Spleen (tissue), 11 donors: ENCODE results near the gene EFS. TPM values are rescaled to one million over a fixed set of nuclear protein-coding genes. Genes with fewer than 3 reads are reported as not detected.

Experiments
- DNase-seq: peaks from one replicate; pipeline ENCODE4 v3.0.0-alpha.2; 2020
- H3K27ac ChIP-seq, 8 donors: fragments of 200-600 bp; sonication (generic) in 7 of 8; 1 replicate in 4 of 8; 2 replicates in 4 of 8; pipeline versions ENCODE4 v1.5.0 to v1.8.0; 2016 to 2021; ENCODE audit warnings: inconsistent platforms in 4 of 8, mild to moderate bottlenecking in 4 of 8, moderate library complexity in 1 of 8
- H3K27me3 ChIP-seq, 7 donors: fragments of 200-600 bp; sonication (generic) in 6 of 7; replicated peaks in 1 of 7; 1 replicate in 4 of 7; 2 replicates in 3 of 7; pipeline versions ENCODE4 v1.5.0 to v1.8.0; 2016 to 2021; ENCODE audit warnings: inconsistent platforms in 3 of 7, mild to moderate bottlenecking in 1 of 7
- H3K36me3 ChIP-seq, 6 donors: fragments of 200-600 bp; sonication (generic) in 5 of 6; 1 replicate in 4 of 6; 2 replicates in 2 of 6; pipeline versions ENCODE4 v1.5.0 to v1.8.0; 2016 to 2021; ENCODE audit warnings: inconsistent platforms in 2 of 6
- H3K4me1 ChIP-seq, 6 donors: fragments of 200-600 bp; sonication (generic) in 5 of 6; 1 replicate in 3 of 6; 2 replicates in 3 of 6; pipeline versions ENCODE4 v1.5.0 to v1.8.0; 2016 to 2021; ENCODE audit warnings: inconsistent platforms in 3 of 6
- H3K4me3 ChIP-seq, 8 donors: fragments of 200-600 bp; sonication (generic) in 7 of 8; 1 replicate in 4 of 8; 2 replicates in 4 of 8; pipeline versions ENCODE4 v1.5.0 to v1.8.0; 2016 to 2021; ENCODE audit warnings: inconsistent platforms in 4 of 8, mild to moderate bottlenecking in 4 of 8, moderate library complexity in 2 of 8
- H3K9me3 ChIP-seq, 8 donors: fragments of 200-600 bp; sonication (generic) in 7 of 8; 1 replicate in 4 of 8; 2 replicates in 4 of 8; pipeline versions ENCODE4 v1.5.0 to v1.8.0; 2016 to 2021; ENCODE audit warnings: inconsistent platforms in 4 of 8
- POLR2A ChIP-seq, 3 donors: fragments of 450-650 bp; IDR thresholded peaks; one replicate each; pipeline ENCODE4 v1.5.1; 2017; ENCODE audit warnings: antibody characterized with exemption in 3 of 3, mild to moderate bottlenecking in 1 of 3
- POLR2AphosphoS5 ChIP-seq, 3 donors: sonication (generic); formaldehyde crosslinking; IDR thresholded peaks; one replicate each; pipeline ENCODE4 v1.5.1; 2017; ENCODE audit warnings: antibody characterized with exemption in 3 of 3
- WGBS, 5 donors: extraction: QIAGEN DNeasy Blood & Tissue Kit in 3 of 5; methylation state at CpG; one replicate each; pipeline versions ENCODE4 v1.1.5 to v1.1.7; 2013 to 2018; 5-methylcytosine and 5-hydroxymethylcytosine counted together
- intact Hi-C: fragments of 100-400 bp; cut with DNase I; formaldehyde crosslinking; loops from one replicate; pipeline ENCODE4 v1.15.0; 2023; ENCODE audit warnings: low total_unique reads
- polyA plus RNA-seq, 3 donors: library from polyadenylated mRNA; stranded (reverse); fragments of 200-250 nt; gene quantifications; one replicate each; pipeline ENCODE4 v1.2.1, GENCODE V29; 2013
- total RNA-seq, 7 donors: library from RNA; depleted of rRNA in 3 of 7; stranded (reverse); fragments of >200 nt in 3 of 7; fragmentation: NEBNext Ultra II Directional in 4 of 7; extraction: Animal tissue kit (Norgen Biotek cat#: 25700) in 4 of 7; gene quantifications; one replicate each; pipeline versions ENCODE4 v1.1.0 to v1.2.1, GENCODE V29; 2016 to 2021
- TF ChIP-seq, protein P1 (sequence below), 11 experiments: fragments of 200-600 bp in 7 of 11; fragments of 450-650 bp in 4 of 11; sonication (generic) in 4 of 11; IDR thresholded peaks in 8 of 11; conservative IDR thresholded peaks in 3 of 11; 1 replicate in 7 of 11; 2 replicates in 4 of 11; pipeline versions ENCODE4 v1.4.0 to v1.8.0; 2016 to 2021; ENCODE audit warnings: antibody characterized with exemption in 11 of 11, inconsistent platforms in 4 of 11, mild to moderate bottlenecking in 1 of 11
- donor health status: healthy with polysubstance abuse.
- donor health status: DM: no; HTN: no; CAD: no; lungs with moderate emphysema.
- donor health status: DM: no; HTN: no; CAD: no.
- donor health status: Bipolar disorder and iron deficiency.
- donor health status: healthy.
- donor health status: DM: no; HTN: no; CAD: no.
- donor health status: DM: yes; HTN: yes; CAD: no.

Gene EFS
- total and polyA plus RNA-seq, 10 donors = 1.8 to 6.7 (median 3.9) TPM

- H3K36me3 ChIP-seq = peaks cover 8 to 47% (median 28%) of the 10 kb centered on the region in 6 donors
- peaks cover 15 to 39% (median 31%) of the 10 kb centered on the region in 6 donors for H3K4me1 ChIP-seq
- peak within 1 kb of the TSS; percentile 61 to 96 (median 85) for H3K4me3 ChIP-seq
- H3K9me3 ChIP-seq = no peaks in the 10 kb centered on the region
- DNase-seq = peak; percentile 98
- intact Hi-C loops = loop anchor here (10.0 kb wide), 2 partner anchors 144 to 244 kb away; partner anchors contain the start of genes AP1G2 and NGDN
- TF ChIP-seq POLR2A (IDR thresholded peaks at IDR 0.05) (peak in 1 of 3 donors; percentile 68), POLR2AphosphoS5 (IDR thresholded peaks at IDR 0.05) (peak; percentile 89 to 93 (median 91))
- TF ChIP-seq, protein P1, sequence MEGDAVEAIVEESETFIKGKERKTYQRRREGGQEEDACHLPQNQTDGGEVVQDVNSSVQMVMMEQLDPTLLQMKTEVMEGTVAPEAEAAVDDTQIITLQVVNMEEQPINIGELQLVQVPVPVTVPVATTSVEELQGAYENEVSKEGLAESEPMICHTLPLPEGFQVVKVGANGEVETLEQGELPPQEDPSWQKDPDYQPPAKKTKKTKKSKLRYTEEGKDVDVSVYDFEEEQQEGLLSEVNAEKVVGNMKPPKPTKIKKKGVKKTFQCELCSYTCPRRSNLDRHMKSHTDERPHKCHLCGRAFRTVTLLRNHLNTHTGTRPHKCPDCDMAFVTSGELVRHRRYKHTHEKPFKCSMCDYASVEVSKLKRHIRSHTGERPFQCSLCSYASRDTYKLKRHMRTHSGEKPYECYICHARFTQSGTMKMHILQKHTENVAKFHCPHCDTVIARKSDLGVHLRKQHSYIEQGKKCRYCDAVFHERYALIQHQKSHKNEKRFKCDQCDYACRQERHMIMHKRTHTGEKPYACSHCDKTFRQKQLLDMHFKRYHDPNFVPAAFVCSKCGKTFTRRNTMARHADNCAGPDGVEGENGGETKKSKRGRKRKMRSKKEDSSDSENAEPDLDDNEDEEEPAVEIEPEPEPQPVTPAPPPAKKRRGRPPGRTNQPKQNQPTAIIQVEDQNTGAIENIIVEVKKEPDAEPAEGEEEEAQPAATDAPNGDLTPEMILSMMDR (IDR thresholded peaks at IDR 0.05 in 8 of 11, conservative IDR thresholded peaks at IDR 0.05 in 3 of 11) = peak in 1 of 11 experiments; percentile 16
- H3K27ac ChIP-seq = peak within 1 kb of the TSS; percentile 93 to 98 (median 96)
- no peaks in the 10 kb centered on the region for H3K27me3 ChIP-seq
- WGBS, 5 donors = 3 to 17% (median 4%) methylated on average over 10 to 63 of the region's 63 CpGs
Observed at GRCh38 chr14:23320584-23321571, 44.1 kb downstream of the EFS start, which contains the start of gene PABPN1. Gene PABPN1, plus strand, starts transcription at chr14:23321457. Its CDS starts 13 bp downstream, at chr14:23321470.

DNA sequence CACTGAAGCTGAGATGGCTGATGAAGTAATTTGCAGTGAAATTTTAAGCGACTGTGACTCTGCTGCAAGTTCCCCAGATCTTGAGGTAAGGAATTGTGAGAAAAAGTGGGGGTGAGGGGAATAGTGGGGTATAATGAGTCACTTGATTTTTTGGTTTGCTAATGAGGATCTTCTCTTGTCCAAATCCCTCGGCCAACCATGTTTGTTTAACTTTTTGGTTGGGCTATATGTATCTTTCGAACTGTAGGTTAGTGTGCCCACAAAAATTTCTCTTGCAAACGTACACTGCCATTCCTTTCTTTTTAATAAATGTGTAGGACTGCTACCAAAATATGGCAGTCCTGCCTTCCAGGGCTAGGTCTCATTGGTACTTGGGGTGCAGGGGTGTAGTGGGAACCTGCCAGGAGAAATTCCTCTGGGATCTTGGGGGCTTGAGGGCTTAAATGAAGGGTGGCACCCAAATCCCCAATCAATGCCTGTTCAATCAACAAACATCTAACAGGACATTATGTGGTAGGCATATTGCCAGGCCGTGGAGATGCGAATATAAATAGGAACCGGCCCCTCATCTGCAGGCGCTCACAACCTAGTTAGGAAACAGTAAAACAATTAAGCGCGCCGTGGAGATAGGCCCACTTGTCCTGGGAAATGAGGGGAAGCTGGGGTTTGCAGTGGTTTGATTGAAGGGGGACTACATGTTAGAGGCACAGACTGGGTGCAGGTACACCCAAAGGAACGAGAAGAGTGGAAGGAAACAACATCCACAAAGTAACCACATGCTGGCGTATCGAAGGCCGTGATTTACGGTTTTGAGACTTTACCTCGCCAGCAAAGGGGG, 45.0 kb downstream of the EFS start:
- Histone ChIP-seq H3K27me3 (no peaks in the 10 kb centered on the region), H3K27ac (peak overlapping the region; percentile 87 to 98 (median 96)), H3K9me3 (no peaks in the 10 kb centered on the region), H3K36me3 (peaks cover 8 to 42% (median 20%) of the 10 kb centered on the region in 6 donors), H3K4me1 (peaks cover 15 to 39% (median 31%) of the 10 kb centered on the region in 6 donors), H3K4me3 (peak overlapping the region in 7 of 8 donors; percentile 10 to 96 (median 43))
- intact Hi-C loops = loop anchor here (10.0 kb wide), 2 partner anchors 145 to 245 kb away; partner anchors contain the start of genes AP1G2 and NGDN
- DNase-seq = no peak
- TF ChIP-seq, protein P1 (IDR thresholded peaks at IDR 0.05 in 8 of 11, conservative IDR thresholded peaks at IDR 0.05 in 3 of 11) = no peak
- no peak for TF ChIP-seq POLR2A (IDR thresholded peaks at IDR 0.05)
- TF ChIP-seq POLR2AphosphoS5 (IDR thresholded peaks at IDR 0.05) = no peak
- 70 to 82% (median 73%) methylated on average over 17 of the region's 17 CpGs for WGBS, 5 donors

- DNase-seq = no peak
- TF ChIP-seq, protein P1 (IDR thresholded peaks at IDR 0.05 in 8 of 11, conservative IDR thresholded peaks at IDR 0.05 in 3 of 11) = no peak
- no peak for TF ChIP-seq POLR2A (IDR thresholded peaks at IDR 0.05)
- no peak for TF ChIP-seq POLR2AphosphoS5 (IDR thresholded peaks at IDR 0.05)
Observed at GRCh38 chr14:23316300-23316699, 48.7 kb downstream of the EFS start.

More at GRCh38 chr14:23316300-23316699, 48.7 kb downstream of the EFS start:
- Histone ChIP-seq H3K36me3 (peaks cover 0 to 29% (median 0%) of the 10 kb centered on the region in 6 donors), H3K4me3 (no peak overlapping the region), H3K27me3 (no peaks in the 10 kb centered on the region), H3K9me3 (no peaks in the 10 kb centered on the region), H3K27ac (no peak overlapping the region), H3K4me1 (peaks cover 0 to 9% (median 7%) of the 10 kb centered on the region in 6 donors)
- WGBS, 5 donors = 89 to 95% (median 92%) methylated on average over 5 of the region's 5 CpGs
- intact Hi-C loops = no loop called here
